Right lobe of liver (tissue), 6 donors: ENCODE measurements around the gene BST2. TPM values are rescaled to one million over a fixed set of nuclear protein-coding genes. Genes with fewer than 3 reads are reported as not detected.

Experiments
- ATAC-seq, 4 donors: fragments of 200-7000 bp; cut with Tn5 transposase; one replicate each; pipeline ENCODE4 v1.9.1; 2020; ENCODE audit warnings: mild to moderate bottlenecking in 4 of 4, moderate library complexity in 4 of 4
- DNase-seq, 3 donors: peaks; one replicate each; pipeline ENCODE4 v3.0.0-alpha.2; 2020
- H3K27ac ChIP-seq, 3 donors: fragments of 200-600 bp; one replicate each; pipeline ENCODE4 v1.8.0; 2022
- H3K27me3 ChIP-seq, 2 donors: fragments of 200-600 bp; one replicate each; pipeline ENCODE4 v1.8.0; 2022
- H3K36me3 ChIP-seq, 4 donors: fragments of 200-600 bp; sonication (generic) in 1 of 4; one replicate each; pipeline versions ENCODE4 v1.5.1 to v1.8.0; 2017 to 2022; ENCODE audit warnings: control low read depth in 1 of 4
- H3K4me1 ChIP-seq, 4 donors: fragments of 200-600 bp; sonication (generic) in 1 of 4; one replicate each; pipeline versions ENCODE4 v1.5.1 to v1.8.0; 2017 to 2022; ENCODE audit warnings: control low read depth in 1 of 4
- H3K4me3 ChIP-seq, 3 donors: fragments of 200-600 bp; one replicate each; pipeline ENCODE4 v1.8.0; 2022
- H3K9me3 ChIP-seq, 4 donors: fragments of 200-600 bp; sonication (generic) in 1 of 4; one replicate each; pipeline versions ENCODE4 v1.5.1 to v1.8.0; 2017 to 2022; ENCODE audit warnings: control low read depth in 1 of 4
- POLR2A ChIP-seq: fragments of 450-650 bp; IDR thresholded peaks from one replicate; pipeline ENCODE4 v1.6.1; 2017; ENCODE audit warnings: antibody characterized with exemption, mild to moderate bottlenecking
- WGBS: methylation state at CpG from one replicate; pipeline ENCODE4 v1.1.6; 2018; ENCODE audit warnings: low coverage, low lambda C conversion rate; ENCODE audit not compliant: insufficient coverage; ENCODE audit errors: missing lambda C conversion rate; 5-methylcytosine and 5-hydroxymethylcytosine counted together
- intact Hi-C, 2 donors: fragments of 100-400 bp; cut with DNase I; formaldehyde crosslinking; loops; one replicate each; pipeline versions ENCODE4 v1.11.2 to v1.14.1; 2022
- total RNA-seq, 6 experiments: library from RNA; depleted of rRNA in 2 of 6; stranded (reverse); fragments of >200 nt in 2 of 6; fragmentation: NEBNext Ultra II Directional in 3 of 6; extraction: Animal tissue kit (Norgen Biotek cat#: 25700) in 3 of 6; gene quantifications; one replicate each; pipeline versions ENCODE4 v1.1.0 to v1.2.4, GENCODE V29; 2016 to 2023
- TF ChIP-seq, protein P1 (sequence below), 4 donors: fragments of 200-600 bp in 3 of 4; fragments of 450-650 bp in 1 of 4; IDR thresholded peaks; one replicate each; pipeline versions ENCODE4 v1.5.1 to v1.8.0; 2016 to 2022; ENCODE audit warnings: antibody characterized with exemption in 4 of 4, mild to moderate bottlenecking in 2 of 4
- donor health status: DM: no; HTN: yes; CAD: no.
- donor health status: DM: no; HTN: no; CAD: no.
- donor health status: DM: no; HTN: no; CAD: no.
- donor health status: DM: no; HTN: yes; CAD: no.
- donor health status: DM: no; HTN: yes; CAD: no.

The BST2 gene
- total RNA-seq, 6 experiments from 2014 or later, result 78.2 to 157 (median 96.2) TPM

- no peak for ATAC-seq
- no peaks in the 10 kb centered on the region for H3K9me3 ChIP-seq
- WGBS, result 13% methylated on average over 7 of the region's 7 CpGs
- intact Hi-C loops, result no loop called here
- DNase-seq, result no peak
- peak overlapping the region; percentile 71 to 95 (median 92) for H3K27ac ChIP-seq
- TF ChIP-seq, protein P1, sequence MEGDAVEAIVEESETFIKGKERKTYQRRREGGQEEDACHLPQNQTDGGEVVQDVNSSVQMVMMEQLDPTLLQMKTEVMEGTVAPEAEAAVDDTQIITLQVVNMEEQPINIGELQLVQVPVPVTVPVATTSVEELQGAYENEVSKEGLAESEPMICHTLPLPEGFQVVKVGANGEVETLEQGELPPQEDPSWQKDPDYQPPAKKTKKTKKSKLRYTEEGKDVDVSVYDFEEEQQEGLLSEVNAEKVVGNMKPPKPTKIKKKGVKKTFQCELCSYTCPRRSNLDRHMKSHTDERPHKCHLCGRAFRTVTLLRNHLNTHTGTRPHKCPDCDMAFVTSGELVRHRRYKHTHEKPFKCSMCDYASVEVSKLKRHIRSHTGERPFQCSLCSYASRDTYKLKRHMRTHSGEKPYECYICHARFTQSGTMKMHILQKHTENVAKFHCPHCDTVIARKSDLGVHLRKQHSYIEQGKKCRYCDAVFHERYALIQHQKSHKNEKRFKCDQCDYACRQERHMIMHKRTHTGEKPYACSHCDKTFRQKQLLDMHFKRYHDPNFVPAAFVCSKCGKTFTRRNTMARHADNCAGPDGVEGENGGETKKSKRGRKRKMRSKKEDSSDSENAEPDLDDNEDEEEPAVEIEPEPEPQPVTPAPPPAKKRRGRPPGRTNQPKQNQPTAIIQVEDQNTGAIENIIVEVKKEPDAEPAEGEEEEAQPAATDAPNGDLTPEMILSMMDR (IDR thresholded peaks at IDR 0.05), result no peak
- no peak for TF ChIP-seq POLR2A
- peaks cover 0 to 6% (median 1%) of the 10 kb centered on the region in 4 donors for H3K36me3 ChIP-seq
- H3K4me1 ChIP-seq, result peaks cover 0 to 9% (median 0%) of the 10 kb centered on the region in 4 donors
- H3K27me3 ChIP-seq, result no peaks in the 10 kb centered on the region
- H3K4me3 ChIP-seq, result peak overlapping the region; percentile 51 to 62 (median 54)
These were observed 695 bp downstream of the BST2 start for GRCh38 chr19:17404621-17405249.

DNA sequence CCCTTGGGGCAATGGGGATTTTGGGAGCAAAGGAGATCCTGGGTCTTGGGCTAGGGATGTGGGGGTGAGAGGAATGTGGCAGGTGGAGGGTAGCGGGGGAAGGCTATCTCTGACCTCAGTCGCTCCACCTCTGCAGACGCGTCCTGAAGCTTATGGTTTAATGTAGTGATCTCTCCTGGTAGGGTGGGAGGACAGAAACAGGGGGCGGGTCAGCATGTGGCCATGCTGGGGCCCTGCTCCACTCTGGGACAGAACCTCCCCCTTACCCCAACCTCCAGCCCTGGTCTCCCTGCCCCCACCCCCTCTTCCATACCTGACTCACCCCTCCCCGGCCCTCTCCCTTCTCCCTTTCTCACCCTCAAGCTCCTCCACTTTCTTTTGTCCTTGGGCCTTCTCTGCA is 1.4 kb downstream of the BST2 start:
- H3K4me1 ChIP-seq, result peaks cover 0 to 8% (median 0%) of the 10 kb centered on the region in 4 donors
- H3K36me3 ChIP-seq, result peaks cover 0 to 6% (median 2%) of the 10 kb centered on the region in 4 donors
- H3K27ac ChIP-seq, result peak overlapping the region in 2 of 3 donors; percentile 71 to 95
- no peaks in the 10 kb centered on the region for H3K27me3 ChIP-seq
- intact Hi-C loops, result no loop called here
- H3K9me3 ChIP-seq, result no peaks in the 10 kb centered on the region
- 74% methylated on average over 3 of the region's 6 CpGs for WGBS
- no peak for ATAC-seq
- H3K4me3 ChIP-seq, result peak overlapping the region; percentile 51 to 62 (median 54)
- DNase-seq, result no peak
- TF ChIP-seq, protein P1 (IDR thresholded peaks at IDR 0.05), result no peak
- TF ChIP-seq POLR2A, result no peak

GRCh38 chr19:17402982-17403855 is 2.2 kb downstream of the BST2 start:
- ATAC-seq, result peak; percentile 38 to 44 (median 43)
- Histone ChIP-seq H3K27ac (no peak overlapping the region), H3K36me3 (peaks cover 0 to 6% (median 2%) of the 10 kb centered on the region in 4 donors), H3K27me3 (no peaks in the 10 kb centered on the region), H3K9me3 (no peaks in the 10 kb centered on the region), H3K4me3 (peak overlapping the region in 2 of 3 donors; percentile 54 to 62), H3K4me1 (peaks cover 0 to 4% (median 0%) of the 10 kb centered on the region in 4 donors)
- TF ChIP-seq, protein P1 (IDR thresholded peaks at IDR 0.05), result no peak
- TF ChIP-seq POLR2A, result no peak
- 64% methylated on average over 26 of the region's 36 CpGs for WGBS
- intact Hi-C loops, result no loop called here
- DNase-seq, result peak in 2 of 3 donors; percentile 51 to 59

GRCh38 chr19:17401628-17402027 is 3.8 kb downstream of the BST2 start:
- intact Hi-C loops, result no loop called here
- H3K27me3 ChIP-seq, result no peaks in the 10 kb centered on the region
- H3K27ac ChIP-seq, result no peak overlapping the region
- H3K9me3 ChIP-seq, result no peaks in the 10 kb centered on the region
- peaks cover 0 to 4% (median 0%) of the 10 kb centered on the region in 4 donors for H3K4me1 ChIP-seq
- 56% methylated on average over 6 of the region's 6 CpGs for WGBS
- H3K36me3 ChIP-seq, result peaks cover 0 to 6% (median 2%) of the 10 kb centered on the region in 4 donors
- no peak overlapping the region for H3K4me3 ChIP-seq
- TF ChIP-seq, protein P1 (IDR thresholded peaks at IDR 0.05), result no peak
- TF ChIP-seq POLR2A, result no peak
- DNase-seq (no peak), ATAC-seq (no peak)
